Muscle layer of colon (tissue), 2 donors: ENCODE results near the gene LPCAT2.

Experiments
- H3K27ac ChIP-seq: one replicate; pipeline ENCODE4 v1.7.0; 2013; ENCODE audit warnings: low read depth, mild to moderate bottlenecking, low read length, moderate library complexity
- H3K27me3 ChIP-seq, 2 donors: one replicate each; pipeline ENCODE4 v1.7.0; 2013; ENCODE audit warnings: low read length in 2 of 2, mild to moderate bottlenecking in 2 of 2; ENCODE audit not compliant: insufficient read depth in 2 of 2, control insufficient read depth in 1 of 2
- H3K36me3 ChIP-seq: one replicate; pipeline ENCODE4 v1.7.0; 2013; ENCODE audit warnings: mild to moderate bottlenecking, low read length; ENCODE audit not compliant: insufficient read depth
- H3K4me1 ChIP-seq: one replicate; pipeline ENCODE4 v1.7.0; 2013; ENCODE audit warnings: mild to moderate bottlenecking, low read length; ENCODE audit not compliant: insufficient read depth
- H3K4me3 ChIP-seq, 2 donors: one replicate each; pipeline ENCODE4 v1.7.0; 2013; ENCODE audit warnings: low read length in 2 of 2, low read depth in 1 of 2, mild to moderate bottlenecking in 1 of 2, moderate library complexity in 1 of 2
- H3K9ac ChIP-seq: one replicate; pipeline ENCODE4 v1.7.0; 2013; ENCODE audit warnings: low read length
- H3K9me3 ChIP-seq: one replicate; pipeline ENCODE4 v1.7.0; 2013; ENCODE audit warnings: mild to moderate bottlenecking, low read length
- donor health status: abdominal sarcoma.
- donor health status: Adenocarcinoma of cecum.

Gene LPCAT2

GRCh38 chr16:55563797-55564196, 54.9 kb downstream of the LPCAT2 start:
- H3K4me3 ChIP-seq, result no peak overlapping the region
- H3K36me3 ChIP-seq, result no peaks in the 10 kb centered on the region
- H3K9ac ChIP-seq, result no peak overlapping the region
- no peak overlapping the region for H3K27ac ChIP-seq
- no peaks in the 10 kb centered on the region for H3K27me3 ChIP-seq
- H3K9me3 ChIP-seq, result no peaks in the 10 kb centered on the region
- H3K4me1 ChIP-seq, result peaks cover 24% of the 10 kb centered on the region

- no peak overlapping the region for H3K4me3 ChIP-seq
- H3K9me3 ChIP-seq, result no peaks in the 10 kb centered on the region
- no peak overlapping the region for H3K9ac ChIP-seq
- no peaks in the 10 kb centered on the region for H3K36me3 ChIP-seq
- H3K4me1 ChIP-seq, result peaks cover 14% of the 10 kb centered on the region
- H3K27ac ChIP-seq, result no peak overlapping the region
- H3K27me3 ChIP-seq, result no peaks in the 10 kb centered on the region
These were observed 56.2 kb downstream of the LPCAT2 start for GRCh38 chr16:55565086-55565485.

DNA sequence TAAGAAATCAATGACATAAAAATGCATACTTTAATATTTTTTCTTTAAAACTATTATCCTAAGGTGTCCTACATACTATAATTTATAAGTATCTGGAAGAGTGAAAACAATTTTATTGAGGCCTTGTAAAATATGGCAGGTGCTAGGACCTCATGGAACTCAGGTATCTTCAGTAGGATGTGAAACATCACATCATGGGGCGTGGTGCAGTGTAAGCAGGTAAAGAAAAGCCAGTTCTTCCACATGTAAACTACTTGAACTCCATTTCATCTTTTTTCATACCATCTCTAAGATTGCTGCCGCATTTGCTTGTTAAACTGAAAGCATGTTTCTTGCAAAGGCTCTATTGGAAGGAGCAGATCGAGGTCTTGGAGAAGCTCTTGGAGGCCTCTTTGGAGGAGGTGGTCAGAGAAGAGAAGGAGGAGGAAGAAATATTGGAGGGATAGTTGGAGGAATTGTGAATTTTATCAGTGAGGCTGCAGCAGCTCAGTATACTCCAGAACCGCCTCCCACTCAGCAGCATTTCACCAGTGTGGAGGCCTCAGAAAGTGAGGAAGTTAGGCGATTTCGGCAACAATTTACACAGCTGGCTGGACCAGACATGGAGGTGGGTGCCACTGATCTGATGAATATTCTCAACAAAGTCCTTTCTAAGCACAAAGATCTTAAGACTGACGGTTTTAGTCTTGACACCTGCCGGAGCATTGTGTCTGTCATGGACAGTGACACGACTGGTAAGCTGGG, 57.7 kb downstream of the LPCAT2 start, which contains the start of gene CAPNS2:
TSS of gene CAPNS2 (plus strand) at position 253 of the 744 bp plus-strand sequence. CDS start at position 326, 73 bp downstream.
- no peak within 1 kb of the TSS for H3K27ac ChIP-seq
- H3K4me3 ChIP-seq, result no peak within 1 kb of the TSS
- peaks cover 12% of the 10 kb centered on the region for H3K4me1 ChIP-seq
- no peak within 1 kb of the TSS for H3K9ac ChIP-seq
- no peaks in the 10 kb centered on the region for H3K36me3 ChIP-seq
- H3K27me3 ChIP-seq, result no peaks in the 10 kb centered on the region
- no peaks in the 10 kb centered on the region for H3K9me3 ChIP-seq

DNA sequence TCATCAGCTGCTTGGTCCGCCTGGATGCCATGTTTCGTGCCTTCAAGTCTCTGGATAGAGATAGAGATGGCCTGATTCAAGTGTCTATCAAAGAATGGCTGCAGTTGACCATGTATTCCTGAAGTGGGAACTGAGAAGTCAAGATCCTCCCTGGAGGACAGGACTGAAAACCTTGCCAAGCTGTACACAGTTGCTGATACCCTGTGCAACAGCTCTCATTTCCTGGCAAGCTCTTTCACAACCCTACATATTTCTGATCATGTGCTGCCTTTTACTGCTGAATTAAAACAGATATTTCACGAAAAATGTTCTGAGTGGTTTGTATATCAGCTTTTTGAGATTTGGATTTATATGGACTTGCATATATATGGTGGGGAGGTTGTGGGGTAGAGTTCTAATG, 58.5 kb downstream of the LPCAT2 start:
- Histone ChIP-seq H3K9ac (no peak overlapping the region), H3K4me3 (no peak overlapping the region), H3K4me1 (peaks cover 12% of the 10 kb centered on the region), H3K36me3 (no peaks in the 10 kb centered on the region), H3K27me3 (no peaks in the 10 kb centered on the region), H3K27ac (no peak overlapping the region), H3K9me3 (no peaks in the 10 kb centered on the region)

DNA sequence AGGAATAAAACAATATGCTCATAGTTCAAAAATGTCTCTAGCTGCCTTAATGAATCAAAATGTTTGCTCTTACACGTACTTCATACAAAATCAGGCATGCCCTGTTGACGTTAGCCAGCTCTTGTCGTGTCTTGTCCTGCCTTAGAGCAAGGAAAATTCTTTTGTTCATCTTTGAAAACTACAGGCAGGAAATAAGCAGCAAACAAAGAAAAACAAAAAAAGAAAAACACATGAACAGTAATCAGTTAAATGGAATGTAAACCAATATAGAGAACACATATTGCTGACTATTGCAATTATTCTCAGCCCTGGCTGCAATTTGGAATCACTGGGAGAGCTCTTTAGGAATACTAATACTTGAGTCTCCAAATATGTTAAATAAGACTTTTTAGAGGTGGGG, 59.3 kb downstream of the LPCAT2 start:
- H3K27ac ChIP-seq, result no peak overlapping the region

GRCh38 chr16:55569025-55569424, 60.2 kb downstream of the LPCAT2 start:
- Histone ChIP-seq H3K27ac (no peak overlapping the region), H3K4me1 (peaks cover 12% of the 10 kb centered on the region), H3K36me3 (no peaks in the 10 kb centered on the region), H3K27me3 (no peaks in the 10 kb centered on the region), H3K9ac (no peak overlapping the region), H3K4me3 (no peak overlapping the region), H3K9me3 (no peaks in the 10 kb centered on the region)

More for the DNA sequence above, 59.3 kb downstream of the LPCAT2 start:
- H3K9ac ChIP-seq, result no peak overlapping the region
- no peaks in the 10 kb centered on the region for H3K27me3 ChIP-seq
- H3K9me3 ChIP-seq, result no peaks in the 10 kb centered on the region
- H3K4me1 ChIP-seq, result peaks cover 12% of the 10 kb centered on the region
- no peaks in the 10 kb centered on the region for H3K36me3 ChIP-seq
- H3K4me3 ChIP-seq, result no peak overlapping the region

- no peak overlapping the region for H3K27ac ChIP-seq
- no peaks in the 10 kb centered on the region for H3K9me3 ChIP-seq
- no peak overlapping the region for H3K4me3 ChIP-seq
- no peak overlapping the region for H3K9ac ChIP-seq
- no peaks in the 10 kb centered on the region for H3K36me3 ChIP-seq
- H3K4me1 ChIP-seq, result peaks cover 19% of the 10 kb centered on the region
- no peaks in the 10 kb centered on the region for H3K27me3 ChIP-seq
These were observed 61.3 kb downstream of the LPCAT2 start for GRCh38 chr16:55570159-55570558.

GRCh38 chr16:55571191-55571897, 62.5 kb downstream of the LPCAT2 start:
- Histone ChIP-seq H3K9ac (no peak overlapping the region), H3K4me3 (no peak overlapping the region), H3K9me3 (no peaks in the 10 kb centered on the region), H3K4me1 (peaks cover 31% of the 10 kb centered on the region), H3K27ac (no peak overlapping the region), H3K36me3 (no peaks in the 10 kb centered on the region), H3K27me3 (no peaks in the 10 kb centered on the region)

DNA sequence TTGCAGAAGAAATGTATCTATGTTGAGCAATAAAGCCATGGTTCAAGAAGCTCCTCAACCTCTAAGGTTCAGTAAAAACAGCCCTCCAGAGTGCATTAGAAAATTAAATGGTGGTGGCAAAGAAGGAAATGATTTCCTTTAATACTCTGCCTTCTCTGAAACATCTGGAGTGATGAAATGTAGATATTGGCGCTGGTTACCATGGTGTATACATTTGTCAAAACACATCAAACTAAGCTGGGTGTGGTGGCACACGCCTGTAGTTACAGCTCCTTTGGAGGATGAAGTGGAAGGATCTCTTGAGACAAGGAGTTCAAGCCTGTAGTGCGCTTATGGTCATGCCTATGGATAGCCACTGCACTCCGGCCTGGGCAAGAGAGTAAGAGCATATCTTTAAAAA, 63.6 kb downstream of the LPCAT2 start:
- H3K9ac ChIP-seq, result no peak overlapping the region
- no peaks in the 10 kb centered on the region for H3K27me3 ChIP-seq
- no peaks in the 10 kb centered on the region for H3K9me3 ChIP-seq
- H3K36me3 ChIP-seq, result no peaks in the 10 kb centered on the region
- H3K27ac ChIP-seq, result no peak overlapping the region
- no peak overlapping the region for H3K4me3 ChIP-seq
- H3K4me1 ChIP-seq, result peaks cover 39% of the 10 kb centered on the region

DNA sequence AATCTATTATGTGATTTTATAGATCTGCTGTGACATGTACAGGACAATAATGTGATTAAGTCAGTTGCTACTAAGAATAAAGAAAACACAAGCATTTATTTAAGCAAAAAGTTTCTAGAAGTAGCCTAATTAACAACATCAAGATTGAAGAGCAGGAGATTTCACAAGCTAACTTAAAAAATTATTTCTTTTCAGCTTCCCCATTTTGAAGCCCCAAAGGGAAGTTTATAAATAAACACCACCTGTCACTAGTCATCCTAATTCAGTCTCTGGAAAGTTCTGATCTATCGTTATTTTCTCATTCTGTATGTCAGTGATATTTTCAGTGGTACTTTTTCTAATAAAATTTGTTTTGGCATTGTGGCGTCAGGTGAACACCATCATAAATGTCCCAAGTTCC, 65.9 kb downstream of the LPCAT2 start:
- Histone ChIP-seq H3K27me3 (no peaks in the 10 kb centered on the region), H3K4me1 (peaks cover 26% of the 10 kb centered on the region), H3K27ac (no peak overlapping the region)

DNA sequence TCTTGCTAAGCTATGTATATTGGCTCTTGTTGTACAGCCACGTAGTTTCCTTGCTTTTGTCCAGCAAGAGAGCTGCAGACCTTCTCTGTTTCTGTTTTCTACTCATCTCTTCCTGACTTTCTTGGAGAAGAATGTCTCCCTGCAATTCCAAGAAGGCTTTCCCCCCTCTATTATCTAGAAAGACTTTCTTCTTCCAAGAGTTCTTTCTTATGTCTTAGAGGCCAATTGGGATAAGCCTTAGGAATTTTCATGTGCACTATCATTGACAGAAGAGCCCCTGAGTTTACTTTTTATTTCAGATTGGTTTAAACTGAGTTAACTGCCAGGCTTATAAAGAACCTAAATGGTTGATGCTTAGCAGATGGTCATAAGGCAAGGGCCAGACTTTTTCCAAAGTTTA, 66.6 kb downstream of the LPCAT2 start:
- Histone ChIP-seq H3K4me1 (peaks cover 26% of the 10 kb centered on the region), H3K27me3 (no peaks in the 10 kb centered on the region), H3K4me3 (no peak overlapping the region), H3K27ac (no peak overlapping the region), H3K9ac (no peak overlapping the region), H3K9me3 (no peaks in the 10 kb centered on the region), H3K36me3 (no peaks in the 10 kb centered on the region)

More for the DNA sequence above, 65.9 kb downstream of the LPCAT2 start:
- Histone ChIP-seq H3K9me3 (no peaks in the 10 kb centered on the region), H3K36me3 (no peaks in the 10 kb centered on the region), H3K4me3 (no peak overlapping the region), H3K9ac (no peak overlapping the region)
